Mesothelial cell of epicardium (in vitro differentiated cells): ENCODE measurements around the gene FAM83F. TPM values are rescaled to one million over a fixed set of nuclear protein-coding genes. Genes with fewer than 3 reads are reported as not detected.

ENCODE experiments used
- DNase-seq, 2 experiments: peaks; one replicate each; pipeline ENCODE4 v3.0.0; 2021; ENCODE audit warnings: low spot score in 2 of 2; ENCODE audit not compliant: unreplicated experiment in 2 of 2
- H3K27ac Mint-ChIP-seq: 2 replicates; pipeline ENCODE4 v1.8.0; 2021; ENCODE audit warnings: mixed read lengths
- H3K27me3 Mint-ChIP-seq: 2 replicates; pipeline ENCODE4 v1.8.0; 2021; ENCODE audit warnings: low read depth, mixed read lengths
- H3K36me3 Mint-ChIP-seq: 2 replicates; pipeline ENCODE4 v1.8.0; 2021; ENCODE audit warnings: mixed read lengths
- H3K4me1 Mint-ChIP-seq: 2 replicates; pipeline ENCODE4 v1.8.0; 2021; ENCODE audit warnings: mixed read lengths
- H3K4me3 Mint-ChIP-seq: 2 replicates; pipeline ENCODE4 v1.8.0; 2021; ENCODE audit warnings: mild to moderate bottlenecking, moderate library complexity, mixed read lengths
- H3K9me3 Mint-ChIP-seq: 2 replicates; pipeline ENCODE4 v1.8.0; 2021; ENCODE audit warnings: mixed read lengths
- total RNA-seq: library from RNA; stranded (reverse); gene quantifications from 3 replicates; pipeline ENCODE4 v1.2.1, GENCODE V29; 2021
- TF ChIP-seq, protein P1 (sequence below): fragments of 200-600 bp; sonication (generic); IDR thresholded peaks from one replicate; pipeline ENCODE4 v1.5.0; 2021; ENCODE audit warnings: antibody characterized with exemption; ENCODE audit not compliant: unreplicated experiment

The FAM83F gene
- total RNA-seq, 1 donor from 2014 or later: 8.0 TPM

DNA sequence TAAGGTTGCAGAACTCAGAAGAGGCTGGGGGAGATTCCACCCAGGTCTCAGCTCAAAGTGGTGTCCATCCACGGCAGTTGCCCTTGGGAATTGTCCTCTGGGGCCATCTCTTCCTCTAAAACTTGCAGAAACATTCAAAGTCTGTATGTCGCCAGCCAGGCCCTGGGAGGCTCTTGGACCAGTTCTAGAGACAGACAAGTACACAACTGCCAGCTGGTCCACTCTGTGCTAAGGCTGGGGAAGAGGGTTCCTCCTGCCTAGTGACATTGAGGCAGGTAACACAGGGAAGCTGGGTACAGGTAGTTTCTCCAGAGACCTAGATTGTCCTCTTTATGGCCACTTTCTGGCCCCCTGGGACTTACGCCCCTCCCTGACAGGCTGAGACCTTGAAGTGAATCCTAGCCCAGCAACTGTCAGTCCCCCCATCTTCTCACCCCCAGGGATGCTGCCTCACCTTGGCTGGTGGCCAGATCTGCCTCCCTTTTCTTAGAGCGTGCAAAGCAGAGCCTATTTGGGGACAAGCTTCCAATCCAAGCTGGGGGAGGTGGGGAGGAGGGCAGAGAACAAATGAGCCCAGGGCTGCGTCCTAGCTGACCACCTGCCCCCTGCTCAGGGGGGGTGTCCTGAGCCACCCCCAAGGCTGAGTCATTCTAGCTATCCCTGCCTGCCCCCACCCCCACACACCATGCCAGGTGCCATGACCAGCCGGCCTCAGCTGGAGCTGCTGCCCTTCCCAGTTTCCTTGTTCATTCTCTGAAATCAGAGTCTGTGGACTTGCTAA, 8.4 kb downstream of the FAM83F start:
- H3K27ac Mint-ChIP-seq: no peak overlapping the region
- H3K36me3 Mint-ChIP-seq: no peaks in the 10 kb centered on the region
- DNase-seq: no peak
- no peaks in the 10 kb centered on the region for H3K9me3 Mint-ChIP-seq
- H3K27me3 Mint-ChIP-seq: peaks cover 3% of the 10 kb centered on the region
- peaks cover 61% of the 10 kb centered on the region for H3K4me1 Mint-ChIP-seq
- TF ChIP-seq, protein P1, sequence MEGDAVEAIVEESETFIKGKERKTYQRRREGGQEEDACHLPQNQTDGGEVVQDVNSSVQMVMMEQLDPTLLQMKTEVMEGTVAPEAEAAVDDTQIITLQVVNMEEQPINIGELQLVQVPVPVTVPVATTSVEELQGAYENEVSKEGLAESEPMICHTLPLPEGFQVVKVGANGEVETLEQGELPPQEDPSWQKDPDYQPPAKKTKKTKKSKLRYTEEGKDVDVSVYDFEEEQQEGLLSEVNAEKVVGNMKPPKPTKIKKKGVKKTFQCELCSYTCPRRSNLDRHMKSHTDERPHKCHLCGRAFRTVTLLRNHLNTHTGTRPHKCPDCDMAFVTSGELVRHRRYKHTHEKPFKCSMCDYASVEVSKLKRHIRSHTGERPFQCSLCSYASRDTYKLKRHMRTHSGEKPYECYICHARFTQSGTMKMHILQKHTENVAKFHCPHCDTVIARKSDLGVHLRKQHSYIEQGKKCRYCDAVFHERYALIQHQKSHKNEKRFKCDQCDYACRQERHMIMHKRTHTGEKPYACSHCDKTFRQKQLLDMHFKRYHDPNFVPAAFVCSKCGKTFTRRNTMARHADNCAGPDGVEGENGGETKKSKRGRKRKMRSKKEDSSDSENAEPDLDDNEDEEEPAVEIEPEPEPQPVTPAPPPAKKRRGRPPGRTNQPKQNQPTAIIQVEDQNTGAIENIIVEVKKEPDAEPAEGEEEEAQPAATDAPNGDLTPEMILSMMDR: no peak
- H3K4me3 Mint-ChIP-seq: no peak overlapping the region

DNA sequence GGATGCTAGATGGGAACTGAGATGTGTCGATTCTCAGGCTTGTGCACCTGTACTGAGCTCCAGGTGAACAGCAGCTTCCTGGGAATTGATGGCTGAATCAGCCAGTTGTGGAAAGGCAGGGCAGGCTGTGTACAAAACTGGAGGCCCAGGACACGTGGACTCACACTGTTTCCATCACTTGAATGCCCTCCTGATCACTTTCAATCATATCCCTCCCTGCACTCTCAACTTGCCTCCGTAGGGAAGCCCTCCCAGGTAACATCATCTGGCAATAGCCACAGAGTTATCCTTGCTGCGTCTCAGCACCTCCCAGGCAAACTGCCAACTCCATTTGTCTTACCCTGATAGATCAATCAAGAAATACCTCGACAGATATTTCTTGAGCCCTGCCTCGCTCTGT, 10.1 kb downstream of the FAM83F start:
- H3K4me1 Mint-ChIP-seq: peaks cover 59% of the 10 kb centered on the region
- no peak for DNase-seq
- TF ChIP-seq, protein P1: no peak
- H3K27me3 Mint-ChIP-seq: peaks cover 3% of the 10 kb centered on the region
- no peaks in the 10 kb centered on the region for H3K9me3 Mint-ChIP-seq
- no peak overlapping the region for H3K27ac Mint-ChIP-seq
- H3K4me3 Mint-ChIP-seq: no peak overlapping the region
- no peaks in the 10 kb centered on the region for H3K36me3 Mint-ChIP-seq

DNA sequence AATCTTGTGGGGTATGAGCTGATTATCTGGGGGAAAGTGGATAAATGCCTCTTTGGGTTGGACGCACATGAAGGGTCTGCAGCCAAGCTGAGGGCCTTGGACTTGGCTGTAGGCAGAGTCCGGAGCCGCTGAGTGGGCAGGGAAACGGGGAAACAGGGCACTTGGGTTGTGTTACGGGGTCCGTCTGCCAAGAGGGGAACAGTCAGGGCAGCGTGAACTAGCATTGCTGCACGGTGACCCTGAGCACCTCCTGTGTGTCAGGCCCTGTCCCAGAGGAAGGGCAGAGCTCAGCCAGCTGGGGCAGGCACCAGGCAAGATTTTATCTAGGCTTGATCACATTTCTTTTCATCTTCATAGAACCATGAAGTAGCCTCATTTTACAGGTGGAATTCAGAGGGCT, 11.9 kb downstream of the FAM83F start:
- Mint-ChIP-seq H3K4me3 (no peak overlapping the region), H3K27ac (no peak overlapping the region), H3K27me3 (peaks cover 3% of the 10 kb centered on the region), H3K9me3 (no peaks in the 10 kb centered on the region), H3K4me1 (peaks cover 49% of the 10 kb centered on the region), H3K36me3 (no peaks in the 10 kb centered on the region)
- TF ChIP-seq, protein P1: no peak
- no peak for DNase-seq

DNA sequence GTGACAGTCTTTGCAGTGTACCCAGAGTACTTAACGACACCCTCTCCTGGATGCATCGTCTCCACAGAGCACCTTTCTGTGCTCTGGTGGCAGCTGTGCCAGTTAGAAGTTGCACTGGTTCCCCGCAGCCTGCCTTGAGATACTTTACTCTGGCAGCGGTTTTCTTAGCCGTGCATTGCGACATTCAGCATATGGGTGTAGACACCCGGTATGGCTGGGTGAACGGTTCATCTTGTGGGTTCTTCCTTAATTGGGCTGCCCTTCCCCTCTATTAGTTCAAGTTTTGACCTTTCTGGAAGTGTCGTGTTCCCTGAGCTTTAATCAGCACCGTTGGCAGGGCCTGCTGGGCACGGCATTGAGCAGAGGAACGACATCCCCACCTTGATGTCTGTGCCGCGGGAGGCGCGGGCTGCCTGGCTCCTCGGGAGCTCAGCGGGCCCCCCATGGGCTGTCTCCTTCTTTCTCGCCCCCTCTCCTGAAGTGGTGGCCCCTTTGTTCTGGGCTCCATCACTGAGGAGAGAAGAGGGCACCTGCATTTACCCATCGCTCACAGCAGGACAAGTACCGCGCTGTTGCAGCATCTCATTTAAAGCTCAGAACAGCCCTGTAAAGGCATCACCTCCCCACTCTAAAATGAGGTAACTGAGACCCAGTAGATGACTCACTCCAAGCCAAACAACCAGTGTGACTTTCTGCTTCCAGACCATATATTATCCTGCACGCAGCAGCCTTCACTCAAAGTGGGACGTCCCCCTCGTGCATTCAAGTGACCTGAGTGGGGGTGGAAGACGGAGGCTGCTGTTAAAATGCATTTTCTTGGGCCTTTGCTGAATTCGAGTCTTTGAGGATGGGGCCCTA, 13.3 kb downstream of the FAM83F start:
- DNase-seq: no peak
- H3K4me3 Mint-ChIP-seq: no peak overlapping the region
- no peak overlapping the region for H3K27ac Mint-ChIP-seq
- peaks cover 3% of the 10 kb centered on the region for H3K27me3 Mint-ChIP-seq
- TF ChIP-seq, protein P1: no peak
- peaks cover 35% of the 10 kb centered on the region for H3K4me1 Mint-ChIP-seq
- H3K36me3 Mint-ChIP-seq: no peaks in the 10 kb centered on the region
- no peaks in the 10 kb centered on the region for H3K9me3 Mint-ChIP-seq

DNA sequence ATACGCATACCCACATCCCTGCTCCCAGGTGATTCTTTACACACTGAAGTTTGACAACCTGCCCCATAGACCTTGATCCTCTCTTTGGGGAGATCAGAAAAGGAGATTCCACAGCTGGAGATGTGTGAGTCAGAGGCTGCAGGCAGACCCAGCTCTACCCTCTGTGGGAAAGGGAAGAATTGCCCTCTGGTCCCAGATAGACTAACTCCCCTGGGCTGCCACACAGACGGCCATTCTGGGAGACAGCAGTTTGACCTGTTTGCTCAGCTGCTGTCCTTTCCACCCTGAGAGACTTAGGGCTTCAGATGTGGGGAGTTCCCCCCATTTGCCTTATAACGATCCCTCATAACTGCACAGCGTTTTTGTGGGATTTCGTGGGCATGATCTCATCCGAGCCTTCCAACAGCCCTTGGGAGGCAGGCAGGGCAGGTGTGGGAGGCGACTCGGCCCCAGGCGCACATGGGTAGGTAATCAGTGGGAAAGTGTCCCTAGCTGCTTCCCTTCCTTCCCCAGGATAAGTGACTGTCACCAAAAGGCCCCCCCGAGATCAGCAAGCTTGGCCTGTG, 14.1 kb downstream of the FAM83F start:
- TF ChIP-seq, protein P1: no peak
- Mint-ChIP-seq H3K4me1 (peaks cover 29% of the 10 kb centered on the region), H3K9me3 (no peaks in the 10 kb centered on the region), H3K36me3 (no peaks in the 10 kb centered on the region), H3K27ac (no peak overlapping the region), H3K4me3 (no peak overlapping the region), H3K27me3 (peaks cover 3% of the 10 kb centered on the region)
- DNase-seq: no peak
